M059J (cell line): ENCODE data around the gene PHACTR1. TPM values are rescaled to one million over a fixed set of nuclear protein-coding genes. Genes with fewer than 3 reads are reported as not detected.
A peak's percentile ranks its signal among the peaks of the same experiment; 100 is the strongest.

Source experiments
- DNase-seq: peaks from one replicate; pipeline ENCODE4 v3.0.0-alpha.2; 2012; ENCODE audit warnings: low read depth
- total RNA-seq: library from RNA; depleted of rRNA; stranded (reverse); fragments of >200 nt; shearing (Covaris generic); gene quantifications from 2 replicates; pipeline ENCODE4 v1.2.3, GENCODE V29; 2014

The PHACTR1 gene
- total RNA-seq, 1 experiment from 2014 or later, result 1.2 TPM

DNA sequence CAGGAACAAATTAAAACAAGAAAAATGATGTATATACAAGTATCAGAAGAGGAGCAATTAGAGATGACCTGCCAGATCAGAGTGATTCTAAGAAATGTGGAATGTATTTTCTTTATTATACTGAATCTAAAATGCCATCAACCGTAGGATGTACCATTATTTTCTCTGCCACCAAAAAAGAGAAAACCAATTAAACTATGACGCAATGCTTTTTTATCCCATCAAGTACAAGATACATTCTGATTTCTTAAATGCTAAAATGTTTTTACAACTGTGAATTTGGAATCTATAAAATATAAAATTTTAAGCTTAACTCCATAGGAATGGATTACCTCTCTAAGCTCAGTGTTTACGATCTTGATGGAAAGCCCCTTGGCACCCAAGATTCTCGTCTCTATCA, 85.9 kb downstream of the PHACTR1 start:
- DNase-seq, result no peak

DNA sequence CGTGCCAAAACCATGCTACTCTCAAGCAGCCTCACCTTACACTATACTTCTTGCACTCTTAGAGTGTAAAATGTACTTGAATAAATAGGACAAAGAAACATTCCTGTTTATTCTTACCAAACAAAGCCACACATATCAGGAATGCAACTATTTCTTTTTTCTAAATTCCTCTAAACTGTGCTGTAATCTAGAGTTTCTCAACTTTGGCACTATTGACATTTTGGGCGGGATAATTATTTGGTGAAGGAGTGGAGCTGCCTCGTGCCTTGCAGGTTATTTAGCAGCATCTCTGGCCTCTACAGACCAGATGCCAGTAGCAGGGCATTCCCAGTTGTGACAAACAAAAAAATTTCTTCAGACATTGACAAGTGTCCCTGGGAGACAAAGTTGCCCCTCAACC, 86.9 kb downstream of the PHACTR1 start:
- DNase-seq, result no peak

GRCh38 chr6:12804952-12805645, 88.5 kb downstream of the PHACTR1 start:
- DNase-seq, result peak; percentile 60

DNA sequence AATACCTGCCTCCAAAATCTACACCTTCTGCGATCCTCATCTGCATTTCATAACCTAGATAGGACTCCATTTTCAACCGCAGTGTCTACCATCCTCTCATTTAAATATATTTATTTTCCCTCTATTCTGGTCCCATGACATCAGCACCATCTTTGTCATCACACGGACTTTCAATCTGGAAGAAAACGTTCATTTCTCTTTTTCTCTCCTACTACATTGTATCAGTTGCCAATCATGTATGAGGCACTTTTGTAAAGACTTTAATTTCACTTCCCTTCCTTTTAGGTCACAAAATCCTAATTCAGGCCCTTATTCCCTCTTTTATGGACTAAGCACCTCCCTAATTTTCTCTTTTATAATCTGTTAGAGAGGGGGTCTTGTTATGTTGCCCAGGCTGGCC, 89.6 kb downstream of the PHACTR1 start:
- DNase-seq, result no peak

DNA sequence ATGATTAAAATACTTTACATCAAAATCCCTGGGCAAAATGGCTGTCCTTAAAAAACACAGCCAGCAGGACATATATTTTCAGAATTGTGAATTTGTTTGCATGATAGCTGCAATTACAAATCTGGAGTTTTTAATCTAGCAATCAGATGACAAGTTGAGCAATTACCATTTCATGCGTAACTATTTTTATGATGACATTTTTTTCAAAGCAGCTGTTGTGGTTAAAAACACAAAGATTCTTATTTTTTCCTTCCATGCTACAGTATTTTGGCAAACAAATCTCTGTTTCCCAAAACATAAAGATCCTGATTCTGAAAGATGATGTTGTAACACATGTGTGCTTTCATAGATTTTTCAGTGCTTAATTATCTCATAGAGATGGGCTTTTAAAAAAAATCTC, 90.2 kb downstream of the PHACTR1 start:
- DNase-seq, result no peak

DNA sequence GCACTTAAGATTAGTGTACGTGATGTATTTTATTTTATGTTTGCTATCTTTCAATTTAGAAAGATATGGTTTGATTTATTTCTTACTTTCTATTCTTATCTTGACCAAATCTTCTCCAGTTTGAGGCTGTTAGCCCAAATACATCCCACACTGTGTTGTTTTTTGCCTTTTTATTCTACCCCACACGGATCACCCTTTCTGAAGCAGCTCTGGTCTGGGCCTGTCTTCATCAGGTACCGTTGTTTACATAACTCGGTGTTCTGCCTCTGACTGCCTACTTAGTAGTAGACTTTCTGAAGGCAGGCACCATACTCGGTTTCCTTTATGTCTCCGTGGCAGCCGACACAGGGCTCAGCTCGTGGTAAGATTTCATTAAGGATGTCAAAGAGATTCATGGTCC, 95.0 kb downstream of the PHACTR1 start:
- no peak for DNase-seq

DNA sequence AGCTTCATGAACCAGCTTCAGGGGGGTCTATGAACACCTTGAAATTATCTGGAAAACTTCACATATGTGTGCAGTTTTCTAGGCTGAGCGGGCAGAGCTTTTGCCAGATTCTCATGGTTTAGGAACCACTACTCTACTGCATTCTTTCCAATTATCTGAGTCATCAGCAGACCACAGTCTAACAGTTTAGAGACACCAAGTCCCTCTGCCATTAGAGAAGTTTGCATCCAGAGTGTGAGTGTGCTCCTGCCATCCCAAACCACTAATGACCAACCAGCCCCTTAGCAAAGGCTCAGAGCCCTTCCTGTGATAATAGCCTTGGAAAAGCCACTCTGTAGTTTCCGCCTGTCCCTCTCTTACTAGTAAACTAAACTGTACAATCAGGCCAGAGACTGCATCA, 96.8 kb downstream of the PHACTR1 start:
- peak; percentile 87 for DNase-seq

- no peak for DNase-seq
Measured at GRCh38 chr6:12814015-12814414, 97.4 kb downstream of the PHACTR1 start.

- no peak for DNase-seq
Measured at GRCh38 chr6:12815089-12815488, 98.5 kb downstream of the PHACTR1 start.

DNA sequence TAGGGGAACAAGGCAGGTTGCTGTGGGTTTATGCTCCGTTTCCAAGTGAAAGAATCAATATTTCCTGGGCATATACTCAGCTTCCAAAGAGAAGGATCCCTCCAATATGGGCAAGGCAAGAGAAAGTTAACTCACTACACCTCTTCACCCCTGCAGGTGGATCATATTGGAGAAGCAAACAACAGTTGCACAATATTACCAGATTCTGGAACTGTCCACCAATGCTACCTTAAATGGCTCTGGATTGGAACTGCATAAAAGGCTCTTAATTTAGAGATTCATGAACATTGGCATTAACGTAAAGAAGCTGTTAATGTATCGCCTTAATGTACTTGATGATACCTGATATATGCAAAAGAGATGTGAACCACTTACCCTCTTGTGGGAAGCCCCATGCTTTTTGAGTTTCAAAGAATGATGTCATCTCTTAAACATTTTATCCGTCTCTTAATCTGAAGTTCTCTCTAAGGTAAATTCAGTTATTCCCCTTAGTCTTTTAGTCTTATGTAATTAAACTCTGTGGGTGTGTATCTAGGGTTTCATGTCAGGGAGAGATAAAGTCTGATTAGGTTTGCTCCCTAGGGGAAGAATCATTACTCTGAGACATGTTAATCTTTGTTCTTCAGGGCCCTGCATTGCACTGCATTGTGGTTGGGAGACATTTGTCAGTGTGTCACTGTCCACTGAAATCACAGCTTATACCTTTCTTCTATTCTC, 99.5 kb downstream of the PHACTR1 start:
- peak; percentile 43 for DNase-seq

DNA sequence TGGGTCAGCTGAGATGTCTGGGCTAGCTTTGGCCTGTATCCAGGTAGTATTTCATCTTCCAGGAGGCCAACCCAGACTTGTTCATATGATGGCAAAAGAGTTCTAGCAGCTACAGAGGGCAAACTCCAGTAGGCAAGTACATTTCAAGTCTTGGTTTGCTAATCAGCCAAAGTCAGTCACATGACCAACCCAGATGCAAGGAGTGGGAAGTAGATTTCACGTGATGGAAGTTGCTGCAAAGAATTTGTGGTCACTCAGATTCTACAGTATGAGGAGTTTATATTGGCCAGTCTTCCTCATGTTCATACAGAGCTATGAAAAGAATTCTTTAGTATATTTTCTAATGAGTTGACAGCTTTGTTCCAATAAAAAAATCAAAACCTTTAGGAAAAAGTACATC, 101.8 kb downstream of the PHACTR1 start:
- DNase-seq, result no peak

- DNase-seq, result no peak
Measured at GRCh38 chr6:12823847-12824246, 107.3 kb downstream of the PHACTR1 start.

DNA sequence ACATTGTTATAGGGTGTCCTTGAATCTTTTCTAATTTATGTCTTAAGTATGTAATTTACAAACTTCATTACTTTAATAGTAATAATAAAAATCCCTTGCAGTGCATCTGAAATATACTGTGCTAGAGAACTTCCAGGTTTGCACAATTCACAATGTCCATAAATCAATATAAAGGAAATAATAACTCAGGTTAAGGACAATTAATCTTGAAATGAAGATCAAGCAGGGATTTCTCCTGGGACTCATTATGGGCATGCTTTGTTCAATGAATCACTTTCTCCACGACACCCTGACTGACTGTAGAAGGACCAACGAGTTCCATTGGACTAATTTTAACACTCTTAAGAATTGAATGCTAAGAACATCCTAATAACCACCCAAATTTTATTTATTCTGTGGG, 110.0 kb downstream of the PHACTR1 start:
- no peak for DNase-seq

GRCh38 chr6:12827921-12828320, 111.4 kb downstream of the PHACTR1 start:
- DNase-seq, result no peak

DNA sequence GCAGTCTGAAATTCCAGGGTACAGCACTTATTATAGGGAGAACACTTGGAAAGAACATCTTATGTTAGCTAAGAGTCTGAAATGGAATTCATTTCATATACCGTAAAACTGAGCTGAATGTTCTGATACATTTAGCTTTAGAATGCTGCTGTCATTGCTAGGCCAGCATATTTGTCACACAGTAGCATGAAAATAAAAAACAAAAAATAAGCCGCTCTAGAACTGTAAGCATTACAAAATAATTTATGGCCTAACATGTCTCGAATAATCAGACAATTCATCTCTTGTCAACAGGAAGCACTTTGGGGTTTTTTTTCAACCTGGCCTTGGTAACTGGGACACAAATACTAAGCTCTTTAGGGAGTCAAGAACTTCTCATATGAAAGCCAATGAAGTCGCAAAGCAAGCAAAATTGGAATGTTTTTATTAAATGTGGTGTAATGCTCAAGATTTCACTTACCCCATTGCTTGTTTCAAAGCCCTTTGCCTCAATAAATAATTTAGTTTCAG, 115.7 kb downstream of the PHACTR1 start:
- no peak for DNase-seq

- DNase-seq, result no peak
Measured at GRCh38 chr6:12836009-12836408, 119.4 kb downstream of the PHACTR1 start.

DNA sequence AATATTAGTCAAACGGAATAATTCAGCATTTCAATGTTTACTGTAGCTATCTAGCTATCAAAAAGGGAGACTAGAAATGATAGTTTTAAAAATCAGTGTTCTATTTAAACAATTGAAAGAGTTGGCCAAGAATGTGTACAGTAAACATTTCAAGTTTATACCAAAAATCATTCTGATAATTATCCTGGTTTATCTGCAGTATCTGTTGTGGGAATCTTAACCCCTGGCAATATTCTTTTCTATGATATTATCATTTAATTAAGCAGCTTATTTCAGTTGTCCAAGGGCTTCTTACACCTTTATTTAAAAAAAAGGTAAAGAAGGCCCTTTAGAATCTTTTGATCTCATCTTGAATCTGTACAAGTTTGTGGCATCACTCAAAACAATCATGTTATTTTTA, 125.1 kb downstream of the PHACTR1 start:
- no peak for DNase-seq

DNA sequence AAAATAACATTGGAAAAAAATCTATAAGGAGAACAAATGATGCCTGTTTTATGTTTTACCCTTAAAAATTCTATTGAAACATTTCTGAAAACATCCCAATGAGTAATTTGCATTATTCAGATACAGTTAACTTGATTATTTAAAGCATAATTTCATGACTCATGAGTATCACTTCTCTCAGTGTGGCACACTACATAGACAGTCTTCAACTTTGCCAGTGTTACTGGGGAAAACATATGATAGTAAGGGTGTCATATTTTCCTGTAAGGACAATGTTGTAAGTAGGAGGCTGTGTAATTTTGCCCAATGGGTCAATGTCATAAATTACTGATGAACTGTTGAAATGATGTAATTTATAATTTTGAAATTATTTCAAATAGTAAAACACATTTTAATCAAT, 125.5 kb downstream of the PHACTR1 start:
- no peak for DNase-seq

DNA sequence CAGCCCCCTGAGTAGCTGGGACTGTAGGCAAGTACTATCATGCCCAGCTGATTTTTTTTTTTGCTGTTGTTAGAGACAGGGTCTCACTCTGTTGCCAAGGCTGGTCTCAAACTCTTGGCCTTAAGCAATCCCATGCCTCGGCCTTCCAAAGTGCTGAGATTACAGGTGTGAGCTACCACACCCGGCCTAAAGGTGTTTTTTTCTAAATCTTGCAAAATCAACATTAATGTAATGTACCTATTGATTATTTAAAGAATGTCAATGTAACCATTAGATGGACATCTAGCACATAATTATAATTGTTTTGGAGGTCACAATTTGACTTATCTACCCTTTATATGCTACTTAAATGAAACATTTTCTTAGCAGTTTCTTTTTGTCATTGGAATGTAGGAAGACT, 126.1 kb downstream of the PHACTR1 start:
- DNase-seq, result no peak

DNA sequence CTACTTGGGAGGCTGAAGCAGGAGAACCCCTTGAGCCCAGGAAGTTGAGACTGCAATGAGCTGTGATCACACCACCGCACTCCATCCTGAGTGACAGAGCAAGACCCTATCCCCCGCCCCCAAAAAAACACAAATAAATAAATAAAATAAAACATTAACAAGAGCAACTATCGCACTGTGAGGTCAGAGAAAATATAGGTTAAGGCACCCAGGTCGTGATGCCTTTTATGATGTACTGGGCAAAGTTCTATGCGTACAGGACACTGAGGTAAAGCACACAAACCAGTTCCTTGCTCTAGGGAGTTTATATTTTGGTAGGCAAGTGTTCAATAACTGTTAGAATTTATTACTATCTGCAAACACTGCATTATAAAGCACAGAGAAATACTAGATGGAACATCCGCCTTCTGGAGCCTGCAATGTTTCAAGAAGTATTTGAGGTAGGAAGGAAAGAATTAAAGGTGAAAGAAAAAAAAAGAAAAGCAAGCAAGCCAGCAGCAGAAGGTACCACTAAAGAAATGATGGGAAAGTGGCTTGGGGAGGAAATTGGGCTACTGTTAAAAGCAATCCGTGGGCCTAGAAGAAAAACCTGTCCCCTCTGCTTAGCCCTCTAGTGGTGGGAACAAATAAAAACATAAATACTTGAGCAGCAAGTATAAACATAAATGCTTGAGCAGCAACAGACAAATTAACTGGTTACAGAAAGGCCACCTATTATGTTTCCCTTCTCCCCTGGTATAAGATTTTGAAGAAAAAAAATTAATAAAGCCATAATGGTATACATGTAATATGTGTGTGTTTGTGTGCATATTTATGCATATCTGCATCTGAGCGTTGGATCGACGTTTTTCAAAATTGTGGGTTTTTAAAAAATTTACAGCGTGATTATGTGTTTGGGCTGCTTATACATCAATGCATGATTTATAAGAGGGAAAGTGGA, 128.0 kb downstream of the PHACTR1 start:
- peak; percentile 47 for DNase-seq

GRCh38 chr6:12845224-12846004, 128.8 kb downstream of the PHACTR1 start:
- no peak for DNase-seq
